H1 (cell line): ENCODE results near the gene TUG1. TPM values are rescaled to one million over a fixed set of nuclear protein-coding genes. Genes with fewer than 3 reads are reported as not detected.
A peak's percentile ranks its signal among the peaks of the same experiment; 100 is the strongest.

Source experiments
- CTCF ChIA-PET: fragments of 300-600 bp; sonication (Branson Sonifier 250); formaldehyde crosslinking; loops from one replicate; lab custom pipeline; 2021; ENCODE audit not compliant: partially characterized antibody; lab: Charles Lee
- POLR2A ChIA-PET: fragments of 300-600 bp; sonication (Branson Sonifier 250); formaldehyde crosslinking; loops from one replicate; lab custom pipeline; 2021; ENCODE audit warnings: inconsistent platforms; ENCODE audit not compliant: partially characterized antibody; lab: Charles Lee
- DNase-seq, 2 experiments: peaks; one replicate each; pipeline versions ENCODE4 v3.0.0 to v3.0.0-alpha.2; 2010 to 2022; ENCODE audit warnings: low spot score in 2 of 2, low read depth in 1 of 2, mixed read lengths in 1 of 2
- FAIRE-seq: peaks from 2 replicates; lab custom pipeline; 2011; peaks lifted over from hg19 to GRCh38; lab: Jason Lieb, UNC
- H2AFZ ChIP-seq: 2 replicates; pipeline ENCODE4 v1.8.1; 2012; ENCODE audit warnings: low read length, inconsistent platforms
- H2AK5ac ChIP-seq: 2 replicates; pipeline ENCODE4 v1.6.1; 2013; ENCODE audit warnings: low read depth, low read length
- H2BK120ac ChIP-seq: replicated peaks from 2 replicates; pipeline ENCODE3; 2013; ENCODE audit warnings: low read depth, low read length, inconsistent platforms
- H2BK12ac ChIP-seq: 2 replicates; pipeline ENCODE4 v1.6.1; 2013; ENCODE audit warnings: low read depth, low read length
- H2BK15ac ChIP-seq: 2 replicates; pipeline ENCODE4 v1.6.1; 2013; ENCODE audit warnings: low read length
- H2BK20ac ChIP-seq: 2 replicates; pipeline ENCODE4 v1.6.1; 2013; ENCODE audit warnings: low read length
- H2BK5ac ChIP-seq: 2 replicates; pipeline ENCODE4 v1.6.1; 2013; ENCODE audit warnings: low read depth, low read length
- H3K14ac ChIP-seq: 2 replicates; pipeline ENCODE4 v1.6.1; 2013; ENCODE audit warnings: inconsistent platforms; ENCODE audit not compliant: insufficient read length
- H3K18ac ChIP-seq: 2 replicates; pipeline ENCODE4 v1.6.1; 2013; ENCODE audit warnings: low read length; ENCODE audit errors: extremely low read depth
- H3K23ac ChIP-seq: 2 replicates; pipeline ENCODE4 v1.6.1; 2013; ENCODE audit warnings: inconsistent platforms; ENCODE audit not compliant: insufficient read length
- H3K23me2 ChIP-seq: 2 replicates; pipeline ENCODE4 v1.6.1; 2013; ENCODE audit warnings: low read depth, low read length
- H3K27ac ChIP-seq: 2 replicates; pipeline ENCODE4 v1.6.1; 2011; ENCODE audit warnings: low read depth, low read length, inconsistent platforms
- H3K27me3 ChIP-seq, 4 experiments: replicated peaks in 1 of 4; 1 replicate in 1 of 4; 2 replicates in 3 of 4; pipeline versions ENCODE4 v1.6.1 to v1.8.1; 2011 to 2013; ENCODE audit warnings: low read length in 3 of 4, mild to moderate bottlenecking in 3 of 4, inconsistent platforms in 2 of 4, mixed read lengths in 2 of 4, moderate library complexity in 1 of 4; ENCODE audit not compliant: control insufficient read depth in 3 of 4, insufficient read depth in 3 of 4; ENCODE audit errors: extremely low read depth in 1 of 4
- H3K36me3 ChIP-seq, 4 experiments: 2 replicates each; pipeline versions ENCODE4 v1.6.1 to v1.8.1; 2011 to 2013; ENCODE audit warnings: mild to moderate bottlenecking in 4 of 4, low read length in 3 of 4, moderate library complexity in 2 of 4, control low read depth in 1 of 4, inconsistent platforms in 1 of 4; ENCODE audit not compliant: insufficient read depth in 4 of 4, control insufficient read depth in 2 of 4
- H3K4ac ChIP-seq: replicated peaks from 2 replicates; pipeline ENCODE3; 2013; ENCODE audit warnings: low read length, low read depth, mixed read lengths, inconsistent platforms; ENCODE audit not compliant: insufficient read length
- H3K4me1 ChIP-seq, 4 experiments: replicated peaks in 1 of 4; 1 replicate in 1 of 4; 2 replicates in 3 of 4; pipeline versions ENCODE4 v1.6.1 to v1.8.1; 2011 to 2013; ENCODE audit warnings: low read length in 3 of 4, inconsistent platforms in 2 of 4, mixed read lengths in 1 of 4; ENCODE audit not compliant: insufficient read depth in 4 of 4, control insufficient read depth in 3 of 4
- H3K4me2 ChIP-seq, 2 experiments: 2 replicates each; pipeline versions ENCODE4 v1.6.1 to v1.8.1; 2011 to 2013; ENCODE audit warnings: low read depth in 2 of 2, low read length in 2 of 2, control low read depth in 1 of 2, inconsistent platforms in 1 of 2, mild to moderate bottlenecking in 1 of 2; ENCODE audit not compliant: insufficient read depth in 1 of 2
- H3K4me3 ChIP-seq, 4 experiments: fragments of 200-600, 300-600 bp in 1 of 4; sonication (generic), shearing (Covaris generic), sonication (Bioruptor Twin) in 1 of 4; 2 replicates each; pipeline versions ENCODE4 v1.5.1 to v1.8.1; 2011 to 2016; ENCODE audit warnings: low read length in 4 of 4, low read depth in 3 of 4, control low read depth in 2 of 4, inconsistent platforms in 2 of 4, mild to moderate bottlenecking in 2 of 4, mixed read lengths in 1 of 4, moderate library complexity in 1 of 4; ENCODE audit not compliant: insufficient read depth in 2 of 4; ENCODE audit errors: extremely low read depth in 1 of 4
- H3K56ac ChIP-seq: replicated peaks from 2 replicates; pipeline ENCODE3; 2013; ENCODE audit warnings: low read depth, mild to moderate bottlenecking, mixed read lengths, low read length, inconsistent platforms; ENCODE audit not compliant: insufficient read length
- H3K79me1 ChIP-seq: 2 replicates; pipeline ENCODE4 v1.6.1; 2013; ENCODE audit warnings: low read depth, low read length, control low read depth
- H3K79me2 ChIP-seq, 2 experiments: 2 replicates each; pipeline versions ENCODE4 v1.6.1 to v1.8.1; 2012 to 2013; ENCODE audit warnings: low read length in 2 of 2, mild to moderate bottlenecking in 2 of 2, inconsistent platforms in 1 of 2; ENCODE audit not compliant: insufficient read depth in 2 of 2, control insufficient read depth in 1 of 2
- H3K9ac ChIP-seq, 4 experiments: replicated peaks in 1 of 4; 1 replicate in 1 of 4; 2 replicates in 3 of 4; pipeline versions ENCODE4 v1.6.1 to v1.8.1; 2011 to 2013; ENCODE audit warnings: low read depth in 3 of 4, low read length in 3 of 4, control low read depth in 2 of 4, mild to moderate bottlenecking in 2 of 4, moderate library complexity in 2 of 4, inconsistent platforms in 1 of 4; ENCODE audit errors: extremely low read depth in 1 of 4
- H3K9me3 ChIP-seq, 2 experiments: 2 replicates each; pipeline versions ENCODE4 v1.6.1 to v1.8.1; 2012 to 2013; ENCODE audit warnings: mild to moderate bottlenecking in 2 of 2, moderate library complexity in 2 of 2, control low read depth in 1 of 2, inconsistent platforms in 1 of 2, low read depth in 1 of 2, low read length in 1 of 2, mixed read lengths in 1 of 2; ENCODE audit not compliant: insufficient read depth in 2 of 2
- H4K20me1 ChIP-seq, 2 experiments: replicated peaks in 1 of 2; 2 replicates each; pipeline versions ENCODE3 to v1.8.1; 2011 to 2013; ENCODE audit warnings: inconsistent platforms in 2 of 2, low read length in 2 of 2, mild to moderate bottlenecking in 1 of 2; ENCODE audit not compliant: insufficient read depth in 2 of 2, control insufficient read depth in 1 of 2
- H4K5ac ChIP-seq: 2 replicates; pipeline ENCODE4 v1.6.1; 2013; ENCODE audit warnings: low read length, low read depth, mixed read lengths, inconsistent platforms; ENCODE audit not compliant: insufficient read length
- H4K8ac ChIP-seq: 2 replicates; pipeline ENCODE4 v1.8.0; 2013; ENCODE audit warnings: mild to moderate bottlenecking, moderate library complexity, low read length, inconsistent platforms; ENCODE audit not compliant: insufficient read depth; ENCODE audit errors: extremely low read depth
- H4K91ac ChIP-seq: replicated peaks from 2 replicates; pipeline ENCODE3; 2013; ENCODE audit warnings: low read length, mixed read lengths, inconsistent platforms; ENCODE audit not compliant: insufficient read length
- BACH1 ChIP-seq: IDR thresholded peaks from 2 replicates; pipeline ENCODE4 v1.6.1; 2012; ENCODE audit warnings: low read length, improper control_type of control experiment
- CTBP2 ChIP-seq: IDR thresholded peaks from 2 replicates; pipeline ENCODE4 v1.7.0; 2011; ENCODE audit warnings: borderline replicate concordance, mild to moderate bottlenecking, moderate library complexity, mixed read lengths, low read length; ENCODE audit not compliant: insufficient read depth, insufficient read length
- WGBS, 2 experiments: shearing (Covaris generic) in 1 of 2; methylation state at CpG; one replicate each; pipeline versions ENCODE4 v1.1.6 to v1.1.7; 2013 to 2015; ENCODE audit warnings: low lambda C conversion rate in 2 of 2, mixed read lengths in 2 of 2, inconsistent platforms in 1 of 2, low coverage in 1 of 2, missing lambda C conversion rate in 1 of 2; ENCODE audit not compliant: insufficient replicate concordance in 2 of 2, insufficient coverage in 1 of 2, insufficient read length in 1 of 2; ENCODE audit errors: extremely low coverage in 1 of 2, missing lambda C conversion rate in 1 of 2; 5-methylcytosine and 5-hydroxymethylcytosine counted together
- polyA plus RNA-seq, 7 experiments: library from polyadenylated mRNA; depleted of rRNA in 3 of 7; stranded (reverse) in 5 of 7; unstranded in 2 of 7; fragments of >200 nt in 5 of 7; fragments of 200-250 nt in 2 of 7; gene quantifications; 1 replicate in 5 of 7; 2 replicates in 1 of 7; 4 replicates in 1 of 7; pipeline versions ENCODE4 v1.2.1 to v1.2.3, GENCODE V29; 2011 to 2013; ENCODE audit warnings: missing spikeins in 2 of 7, mixed read lengths in 2 of 7
- total RNA-seq: library from RNA; stranded (reverse); fragmentation: NEBNext Ultra II Directional; extraction: Animal tissue kit (Norgen Biotek cat#: 25700); gene quantifications from 2 replicates; pipeline ENCODE4 v1.2.1, GENCODE V29; 2021

TUG1 gene
- total and polyA plus RNA-seq, 2 of the 8 experiments (the other 6 are each of a cell fraction or from before 2014, with no cell fraction given): 119 to 129 TPM

DNA sequence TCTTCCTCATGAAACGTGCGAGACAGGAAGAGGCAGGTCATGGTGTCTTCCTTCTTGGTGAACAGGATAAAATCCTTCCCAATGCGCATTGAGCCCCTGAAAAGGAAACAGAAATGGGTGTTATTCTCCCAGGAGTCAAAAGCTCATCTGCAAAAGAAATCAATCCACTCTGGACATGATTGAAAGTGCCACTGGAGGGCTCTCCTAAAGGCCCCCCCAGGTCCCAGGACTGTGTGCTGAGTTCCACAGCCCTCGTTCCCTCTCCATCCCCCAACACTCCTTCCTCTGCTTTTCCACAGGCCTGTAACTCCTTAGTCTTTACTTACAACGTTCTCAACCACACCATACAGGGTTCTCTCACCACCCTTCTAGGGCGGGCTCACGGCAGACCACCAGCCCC is 22.7 kb upstream of the TUG1 start:
- WGBS, 2 experiments: 80% methylated on average over 7 of the region's 7 CpGs; no CpG with 5 or more reads in 1 of the 2 experiments
- no peak overlapping the region for H2AK5ac ChIP-seq
- H3K4ac ChIP-seq: no peak overlapping the region
- ChIA-PET POLR2A (interaction anchor here (1.3 to 2.4 kb wide), 8 partner anchors 9 to 137 kb away, joined by 3 to 12 read pairs (median 5); partner anchors contain the start of genes MORC2 and TUG1), CTCF (interaction anchor here (0.7 to 2.6 kb wide), 22 partner anchors 9 to 334 kb away, joined by 3 to 7 read pairs (median 3); partner anchors contain the start of gene SMTN)
- H2BK5ac ChIP-seq: no peak overlapping the region
- H2BK20ac ChIP-seq: no peak overlapping the region
- DNase-seq (no peak), FAIRE-seq (no peak)
- H2BK12ac ChIP-seq: no peak overlapping the region
- H3K18ac ChIP-seq: no peak overlapping the region
- no peaks in the 10 kb centered on the region for H3K9me3 ChIP-seq
- no peak overlapping the region; a peak in 1 of 7 replicates for H3K9ac ChIP-seq
- no peaks in the 10 kb centered on the region for H3K79me2 ChIP-seq
- H4K20me1 ChIP-seq: peaks cover 6 to 18% of the 10 kb centered on the region in 2 experiments
- H3K23ac ChIP-seq: no peak overlapping the region
- TF ChIP-seq BACH1 (no peak), CTBP2 (no peak)
- no peak overlapping the region for H3K14ac ChIP-seq
- H3K56ac ChIP-seq: no peak overlapping the region
- no peak overlapping the region for H3K4me2 ChIP-seq
- no peak overlapping the region for H2BK15ac ChIP-seq
- peaks cover 5% of the 10 kb centered on the region for H3K79me1 ChIP-seq
- no peak overlapping the region for H4K5ac ChIP-seq
- peak overlapping the region; percentile 3; the same call in 1 of the 2 replicates for H4K8ac ChIP-seq
- no peak overlapping the region for H2AFZ ChIP-seq
- no peak overlapping the region for H3K27ac ChIP-seq
- H3K23me2 ChIP-seq: no peaks in the 10 kb centered on the region
- H2BK120ac ChIP-seq: no peak overlapping the region
- no peak overlapping the region for H4K91ac ChIP-seq
- no peak overlapping the region for H3K4me3 ChIP-seq
- H3K4me1 ChIP-seq: no peaks in the 10 kb centered on the region
- H3K36me3 ChIP-seq: peaks cover 58 to 95% (median 91%) of the 10 kb centered on the region in 4 experiments
- no peaks in the 10 kb centered on the region for H3K27me3 ChIP-seq
